PC-3 (cell line): Measurements from ENCODE around the gene MYLK4.

Source experiments
- CTCF ChIP-seq: fragments of 300-600 bp; sonication (generic); conservative IDR thresholded peaks from 2 replicates; pipeline ENCODE4 v1.5.1; 2017; ENCODE audit warnings: antibody characterized with exemption, low read depth, mild to moderate bottlenecking, low read length
- EZH2 ChIP-seq: fragments of 300-600 bp; sonication (generic); IDR thresholded peaks from one replicate; pipeline ENCODE4 v1.6.1; 2017; ENCODE audit warnings: antibody characterized with exemption, mild to moderate bottlenecking, low read length; ENCODE audit not compliant: unreplicated experiment
- EZH2phosphoT487 ChIP-seq: fragments of 300-600 bp; sonication (generic); IDR thresholded peaks from 2 replicates; pipeline ENCODE4 v1.6.1; 2018; ENCODE audit warnings: mild to moderate bottlenecking, antibody characterized with exemption, low read length, borderline replicate concordance

GRCh38 chr6:2754911-2755310, 4.2 kb upstream of the MYLK4 start:
- no peak for TF ChIP-seq CTCF
- TF ChIP-seq EZH2, result no peak
- no peak for TF ChIP-seq EZH2phosphoT487
